ENCODE results near the gene NKIRAS2.

DNA sequence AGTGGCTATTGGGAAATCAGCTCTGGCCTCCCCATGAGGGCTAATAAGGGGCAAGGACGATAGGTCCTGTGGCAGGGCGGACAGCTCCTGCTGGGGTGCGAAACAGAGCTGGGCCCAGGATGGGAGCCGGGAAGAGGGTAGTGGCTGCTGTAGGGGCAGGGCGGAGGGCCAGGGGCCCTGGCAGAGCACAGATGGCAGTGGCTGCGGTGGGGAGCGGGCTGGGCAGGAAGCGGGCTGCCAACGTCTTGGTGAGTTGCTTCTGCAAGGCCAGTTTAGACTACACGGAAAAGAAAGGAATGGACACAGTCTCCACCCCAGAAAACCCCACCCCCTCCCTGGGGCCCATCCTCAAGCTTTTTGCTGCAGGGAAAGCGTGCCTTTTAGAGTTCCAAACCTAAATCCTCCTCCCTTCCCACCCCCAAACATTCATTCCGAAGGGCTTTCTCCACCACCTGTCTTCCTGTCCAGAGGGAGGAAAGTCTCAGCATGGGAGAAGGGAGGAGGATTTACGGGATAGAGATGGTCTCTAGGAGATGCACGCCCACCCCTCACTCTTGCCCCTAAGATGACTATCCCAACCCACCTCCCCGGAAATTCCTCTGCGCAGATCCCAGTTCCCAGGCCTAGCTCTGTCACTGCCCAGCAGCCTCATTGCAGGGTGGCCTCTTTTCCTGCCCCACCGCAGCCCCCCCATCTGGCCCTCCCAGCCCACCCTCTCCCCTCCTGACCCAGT is 7.1 kb downstream of the NKIRAS2 start:
- TF ChIP-seq, protein P1, sequence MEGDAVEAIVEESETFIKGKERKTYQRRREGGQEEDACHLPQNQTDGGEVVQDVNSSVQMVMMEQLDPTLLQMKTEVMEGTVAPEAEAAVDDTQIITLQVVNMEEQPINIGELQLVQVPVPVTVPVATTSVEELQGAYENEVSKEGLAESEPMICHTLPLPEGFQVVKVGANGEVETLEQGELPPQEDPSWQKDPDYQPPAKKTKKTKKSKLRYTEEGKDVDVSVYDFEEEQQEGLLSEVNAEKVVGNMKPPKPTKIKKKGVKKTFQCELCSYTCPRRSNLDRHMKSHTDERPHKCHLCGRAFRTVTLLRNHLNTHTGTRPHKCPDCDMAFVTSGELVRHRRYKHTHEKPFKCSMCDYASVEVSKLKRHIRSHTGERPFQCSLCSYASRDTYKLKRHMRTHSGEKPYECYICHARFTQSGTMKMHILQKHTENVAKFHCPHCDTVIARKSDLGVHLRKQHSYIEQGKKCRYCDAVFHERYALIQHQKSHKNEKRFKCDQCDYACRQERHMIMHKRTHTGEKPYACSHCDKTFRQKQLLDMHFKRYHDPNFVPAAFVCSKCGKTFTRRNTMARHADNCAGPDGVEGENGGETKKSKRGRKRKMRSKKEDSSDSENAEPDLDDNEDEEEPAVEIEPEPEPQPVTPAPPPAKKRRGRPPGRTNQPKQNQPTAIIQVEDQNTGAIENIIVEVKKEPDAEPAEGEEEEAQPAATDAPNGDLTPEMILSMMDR (conservative IDR thresholded peaks at IDR 0.05 in 1 of 2, IDR thresholded peaks at IDR 0.05 in 1 of 2; ENCODE audit: extremely low read depth in 1 of 2, insufficient read depth in 1 of 2, low read depth in 1 of 2, low read length in 2 of 2) = no peak
- no peak for TF ChIP-seq EZH2 (IDR thresholded peaks at IDR 0.05; ENCODE audit: borderline replicate concordance, low read length)
